ENCODE data around the gene C15orf62.

The C15orf62 gene

GRCh38 chr15:40762919-40763800 is 6.6 kb upstream of the C15orf62 start:
- TF ChIP-seq CREB1 (IDR thresholded peaks at IDR 0.05; ENCODE audit: low read depth) (no peak), FOXM1 (IDR thresholded peaks at IDR 0.05; ENCODE audit: borderline replicate concordance, low read depth) (peak; percentile 48; the same call in 1 of the 2 replicates), TCF12 (IDR thresholded peaks at IDR 0.05; ENCODE audit: low read depth) (peak; percentile 58; the same call in 1 of the 2 replicates), EGR1 (IDR thresholded peaks at IDR 0.05) (no peak), EP300 (IDR thresholded peaks at IDR 0.05; ENCODE audit: borderline replicate concordance) (peak; percentile 9; the same call in 1 of the 2 replicates), YY1 (IDR thresholded peaks at IDR 0.05; ENCODE audit: low read depth) (no peak), TAF1 (IDR thresholded peaks at IDR 0.05; ENCODE audit: low read depth) (peak; percentile 34; the same call in 1 of the 2 replicates), USF1 (IDR thresholded peaks at IDR 0.05) (no peak), NFIC (IDR thresholded peaks at IDR 0.05) (peak; percentile 97), TEAD4 (IDR thresholded peaks at IDR 0.05) (peak; percentile 54)
- TF ChIP-seq, protein P1, sequence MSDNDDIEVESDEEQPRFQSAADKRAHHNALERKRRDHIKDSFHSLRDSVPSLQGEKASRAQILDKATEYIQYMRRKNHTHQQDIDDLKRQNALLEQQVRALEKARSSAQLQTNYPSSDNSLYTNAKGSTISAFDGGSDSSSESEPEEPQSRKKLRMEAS (IDR thresholded peaks at IDR 0.05) = peak; percentile 99

GRCh38 chr15:40763801-40764628 is 5.8 kb upstream of the C15orf62 start, which contains the start of gene GCHFR:
Gene GCHFR, plus strand, starts transcription at chr15:40764068. Its CDS starts 113 bp downstream, at chr15:40764181.
- no peak for TF ChIP-seq RAD21 (IDR thresholded peaks at IDR 0.05; ENCODE audit: low read depth)
- TF ChIP-seq FOXM1 (IDR thresholded peaks at IDR 0.05; ENCODE audit: borderline replicate concordance, low read depth) = no peak
- TF ChIP-seq TEAD4 (IDR thresholded peaks at IDR 0.05) = no peak
- no peak for TF ChIP-seq NFIC (IDR thresholded peaks at IDR 0.05)
- TF ChIP-seq TAF1 (IDR thresholded peaks at IDR 0.05; ENCODE audit: low read depth) = peak; percentile 32; the same call in 1 of the 2 replicates
- no peak; the same call in 1 of the 2 replicates for TF ChIP-seq TCF12 (IDR thresholded peaks at IDR 0.05; ENCODE audit: low read depth)
- TF ChIP-seq CREB1 (IDR thresholded peaks at IDR 0.05; ENCODE audit: low read depth) = peak; percentile 11; the same call in 1 of the 2 replicates
- peak; percentile 38; the same call in 1 of the 2 replicates for TF ChIP-seq EGR1 (IDR thresholded peaks at IDR 0.05)
- no peak for TF ChIP-seq EP300 (IDR thresholded peaks at IDR 0.05; ENCODE audit: borderline replicate concordance)
- TF ChIP-seq, protein P2, sequence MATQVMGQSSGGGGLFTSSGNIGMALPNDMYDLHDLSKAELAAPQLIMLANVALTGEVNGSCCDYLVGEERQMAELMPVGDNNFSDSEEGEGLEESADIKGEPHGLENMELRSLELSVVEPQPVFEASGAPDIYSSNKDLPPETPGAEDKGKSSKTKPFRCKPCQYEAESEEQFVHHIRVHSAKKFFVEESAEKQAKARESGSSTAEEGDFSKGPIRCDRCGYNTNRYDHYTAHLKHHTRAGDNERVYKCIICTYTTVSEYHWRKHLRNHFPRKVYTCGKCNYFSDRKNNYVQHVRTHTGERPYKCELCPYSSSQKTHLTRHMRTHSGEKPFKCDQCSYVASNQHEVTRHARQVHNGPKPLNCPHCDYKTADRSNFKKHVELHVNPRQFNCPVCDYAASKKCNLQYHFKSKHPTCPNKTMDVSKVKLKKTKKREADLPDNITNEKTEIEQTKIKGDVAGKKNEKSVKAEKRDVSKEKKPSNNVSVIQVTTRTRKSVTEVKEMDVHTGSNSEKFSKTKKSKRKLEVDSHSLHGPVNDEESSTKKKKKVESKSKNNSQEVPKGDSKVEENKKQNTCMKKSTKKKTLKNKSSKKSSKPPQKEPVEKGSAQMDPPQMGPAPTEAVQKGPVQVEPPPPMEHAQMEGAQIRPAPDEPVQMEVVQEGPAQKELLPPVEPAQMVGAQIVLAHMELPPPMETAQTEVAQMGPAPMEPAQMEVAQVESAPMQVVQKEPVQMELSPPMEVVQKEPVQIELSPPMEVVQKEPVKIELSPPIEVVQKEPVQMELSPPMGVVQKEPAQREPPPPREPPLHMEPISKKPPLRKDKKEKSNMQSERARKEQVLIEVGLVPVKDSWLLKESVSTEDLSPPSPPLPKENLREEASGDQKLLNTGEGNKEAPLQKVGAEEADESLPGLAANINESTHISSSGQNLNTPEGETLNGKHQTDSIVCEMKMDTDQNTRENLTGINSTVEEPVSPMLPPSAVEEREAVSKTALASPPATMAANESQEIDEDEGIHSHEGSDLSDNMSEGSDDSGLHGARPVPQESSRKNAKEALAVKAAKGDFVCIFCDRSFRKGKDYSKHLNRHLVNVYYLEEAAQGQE (IDR thresholded peaks at IDR 0.05; ENCODE audit: low read depth) = no peak
- no peak for TF ChIP-seq YY1 (IDR thresholded peaks at IDR 0.05; ENCODE audit: low read depth)
- TF ChIP-seq, protein P1 (IDR thresholded peaks at IDR 0.05) = peak; percentile 82; the same call in 1 of the 2 replicates
- TF ChIP-seq USF1 (IDR thresholded peaks at IDR 0.05) = no peak; the same call in 1 of the 2 replicates
- no peak; the same call in none of the 2 replicates for TF ChIP-seq ZBTB7A (IDR thresholded peaks at IDR 0.05; ENCODE audit: low read depth)
- TF ChIP-seq CEBPB (IDR thresholded peaks at IDR 0.05) = no peak

- TF ChIP-seq TCF12 (IDR thresholded peaks at IDR 0.05; ENCODE audit: low read depth) (no peak), USF1 (IDR thresholded peaks at IDR 0.05) (no peak), NFIC (IDR thresholded peaks at IDR 0.05) (no peak), EP300 (IDR thresholded peaks at IDR 0.05; ENCODE audit: borderline replicate concordance) (no peak), FOXM1 (IDR thresholded peaks at IDR 0.05; ENCODE audit: borderline replicate concordance, low read depth) (no peak), ZBTB7A (IDR thresholded peaks at IDR 0.05; ENCODE audit: low read depth) (no peak), RAD21 (IDR thresholded peaks at IDR 0.05; ENCODE audit: low read depth) (no peak)
- TF ChIP-seq, protein P1 (IDR thresholded peaks at IDR 0.05) = no peak
These were observed 5.1 kb upstream of the C15orf62 start for GRCh38 chr15:40764629-40765103.

- TF ChIP-seq YY1 (IDR thresholded peaks at IDR 0.05; ENCODE audit: low read depth) (no peak), USF1 (IDR thresholded peaks at IDR 0.05) (no peak)
These were observed 3.5 kb upstream of the C15orf62 start for GRCh38 chr15:40766194-40766815.

Data from Ishikawa (cell line).